Measurements from ENCODE around the gene ATP9B.

DNA sequence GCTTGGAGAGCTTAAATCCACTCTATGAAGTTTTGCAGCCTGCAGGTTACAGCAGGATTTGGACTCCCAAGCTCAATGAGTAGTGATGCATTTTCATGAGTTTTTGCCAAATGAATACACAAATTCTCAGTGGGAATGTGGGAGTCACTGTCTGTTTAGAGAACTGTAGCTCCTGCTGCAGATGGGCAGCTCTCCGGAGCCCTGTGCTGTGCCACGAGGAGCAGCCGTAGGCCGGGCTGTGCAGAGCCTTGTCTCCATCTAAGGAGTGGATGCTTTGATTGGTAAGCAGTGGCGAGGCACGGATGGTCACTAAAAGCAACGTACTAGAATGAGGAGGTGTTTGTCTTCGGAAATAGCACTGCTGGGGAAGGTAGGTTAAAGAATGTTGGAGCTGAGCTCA lies 230.5 kb downstream of the ATP9B start:
- TF ChIP-seq, protein P1, sequence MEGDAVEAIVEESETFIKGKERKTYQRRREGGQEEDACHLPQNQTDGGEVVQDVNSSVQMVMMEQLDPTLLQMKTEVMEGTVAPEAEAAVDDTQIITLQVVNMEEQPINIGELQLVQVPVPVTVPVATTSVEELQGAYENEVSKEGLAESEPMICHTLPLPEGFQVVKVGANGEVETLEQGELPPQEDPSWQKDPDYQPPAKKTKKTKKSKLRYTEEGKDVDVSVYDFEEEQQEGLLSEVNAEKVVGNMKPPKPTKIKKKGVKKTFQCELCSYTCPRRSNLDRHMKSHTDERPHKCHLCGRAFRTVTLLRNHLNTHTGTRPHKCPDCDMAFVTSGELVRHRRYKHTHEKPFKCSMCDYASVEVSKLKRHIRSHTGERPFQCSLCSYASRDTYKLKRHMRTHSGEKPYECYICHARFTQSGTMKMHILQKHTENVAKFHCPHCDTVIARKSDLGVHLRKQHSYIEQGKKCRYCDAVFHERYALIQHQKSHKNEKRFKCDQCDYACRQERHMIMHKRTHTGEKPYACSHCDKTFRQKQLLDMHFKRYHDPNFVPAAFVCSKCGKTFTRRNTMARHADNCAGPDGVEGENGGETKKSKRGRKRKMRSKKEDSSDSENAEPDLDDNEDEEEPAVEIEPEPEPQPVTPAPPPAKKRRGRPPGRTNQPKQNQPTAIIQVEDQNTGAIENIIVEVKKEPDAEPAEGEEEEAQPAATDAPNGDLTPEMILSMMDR (IDR thresholded peaks at IDR 0.05; ENCODE audit: low read depth, low read length) = no peak
- TF ChIP-seq EZH2phosphoT487 (IDR thresholded peaks at IDR 0.05; ENCODE audit: low read depth) = no peak
